ENCODE results near the gene SCAF1. TPM values are rescaled to one million over a fixed set of nuclear protein-coding genes. Genes with fewer than 3 reads are reported as not detected.
A peak's percentile ranks its signal among the peaks of the same experiment; 100 is the strongest.

The SCAF1 gene
- total and polyA plus RNA-seq, 10 of the 15 experiments (the other 5 are each of a cell fraction or from before 2014, with no cell fraction given) = 0.18 to 77.0 (median 5.3) TPM

DNA sequence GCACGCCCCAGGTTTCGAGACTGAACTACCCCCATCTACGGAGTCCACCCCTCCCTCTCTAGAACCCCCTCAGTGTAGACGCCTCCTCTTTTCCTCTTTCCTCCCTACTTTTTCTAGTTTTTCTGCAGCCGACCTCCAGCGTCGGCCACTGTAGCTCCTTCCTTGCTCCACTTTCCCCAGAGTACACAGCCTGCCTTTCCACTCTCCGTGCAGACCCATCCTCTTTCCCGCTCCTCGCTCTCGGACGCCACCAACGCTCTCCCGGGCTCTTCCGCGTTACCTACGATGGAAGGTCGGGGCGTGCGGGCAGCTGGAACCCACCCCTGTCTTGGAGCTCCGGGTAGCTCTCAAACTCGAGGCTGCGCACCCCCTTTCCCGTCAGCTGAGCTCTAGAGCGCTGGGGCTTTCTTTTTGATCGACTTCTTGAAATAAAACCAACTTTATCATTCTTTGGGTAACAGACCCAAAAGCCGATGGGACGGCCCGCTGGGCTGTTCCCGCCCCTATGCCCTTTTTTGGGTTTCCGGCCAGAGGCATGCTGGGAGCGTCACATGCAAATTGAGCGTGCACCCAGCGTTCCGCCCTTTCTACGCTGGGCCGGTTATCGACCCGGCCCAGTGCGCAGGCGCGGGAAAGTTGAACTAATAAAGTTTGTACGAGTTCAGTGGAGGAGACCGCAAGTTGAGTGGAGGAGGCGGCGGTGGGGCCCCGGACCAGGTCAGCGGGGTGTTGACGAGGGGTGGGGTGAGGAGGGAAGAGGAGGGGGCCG is 23.5 kb downstream of the SCAF1 start, which contains the start of the genes BCL2L12 and IRF3 (continued):
- TF ChIP-seq CBX5 (IDR thresholded peaks at IDR 0.05; ENCODE audit: low read depth) (no peak), TBL1XR1 (IDR thresholded peaks at IDR 0.05; ENCODE audit: low read depth, low read length) (no peak), RAD21 (IDR thresholded peaks at IDR 0.05; ENCODE audit: insufficient read depth, low read depth, low read length) (no peak), BRCA1 (IDR thresholded peaks at IDR 0.05; ENCODE audit: low read depth, low read length) (no peak)
- TF ChIP-seq, protein P1, sequence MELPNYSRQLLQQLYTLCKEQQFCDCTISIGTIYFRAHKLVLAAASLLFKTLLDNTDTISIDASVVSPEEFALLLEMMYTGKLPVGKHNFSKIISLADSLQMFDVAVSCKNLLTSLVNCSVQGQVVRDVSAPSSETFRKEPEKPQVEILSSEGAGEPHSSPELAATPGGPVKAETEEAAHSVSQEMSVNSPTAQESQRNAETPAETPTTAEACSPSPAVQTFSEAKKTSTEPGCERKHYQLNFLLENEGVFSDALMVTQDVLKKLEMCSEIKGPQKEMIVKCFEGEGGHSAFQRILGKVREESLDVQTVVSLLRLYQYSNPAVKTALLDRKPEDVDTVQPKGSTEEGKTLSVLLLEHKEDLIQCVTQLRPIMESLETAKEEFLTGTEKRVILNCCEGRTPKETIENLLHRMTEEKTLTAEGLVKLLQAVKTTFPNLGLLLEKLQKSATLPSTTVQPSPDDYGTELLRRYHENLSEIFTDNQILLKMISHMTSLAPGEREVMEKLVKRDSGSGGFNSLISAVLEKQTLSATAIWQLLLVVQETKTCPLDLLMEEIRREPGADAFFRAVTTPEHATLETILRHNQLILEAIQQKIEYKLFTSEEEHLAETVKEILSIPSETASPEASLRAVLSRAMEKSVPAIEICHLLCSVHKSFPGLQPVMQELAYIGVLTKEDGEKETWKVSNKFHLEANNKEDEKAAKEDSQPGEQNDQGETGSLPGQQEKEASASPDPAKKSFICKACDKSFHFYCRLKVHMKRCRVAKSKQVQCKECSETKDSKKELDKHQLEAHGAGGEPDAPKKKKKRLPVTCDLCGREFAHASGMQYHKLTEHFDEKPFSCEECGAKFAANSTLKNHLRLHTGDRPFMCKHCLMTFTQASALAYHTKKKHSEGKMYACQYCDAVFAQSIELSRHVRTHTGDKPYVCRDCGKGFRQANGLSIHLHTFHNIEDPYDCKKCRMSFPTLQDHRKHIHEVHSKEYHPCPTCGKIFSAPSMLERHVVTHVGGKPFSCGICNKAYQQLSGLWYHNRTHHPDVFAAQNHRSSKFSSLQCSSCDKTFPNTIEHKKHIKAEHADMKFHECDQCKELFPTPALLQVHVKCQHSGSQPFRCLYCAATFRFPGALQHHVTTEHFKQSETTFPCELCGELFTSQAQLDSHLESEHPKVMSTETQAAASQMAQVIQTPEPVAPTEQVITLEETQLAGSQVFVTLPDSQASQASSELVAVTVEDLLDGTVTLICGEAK (IDR thresholded peaks at IDR 0.05; ENCODE audit: borderline replicate concordance) = peak; percentile 98

GRCh38 chr19:49666120-49666444 is 24.1 kb downstream of the SCAF1 start:
- ChIA-PET POLR2A (interaction anchor here (0.6 to 6.0 kb wide), 5 partner anchors 11 to 528 kb away, joined by 6 to 126 read pairs (median 7); partner anchors contain the start of genes AP2A1, NOSIP, PRMT1 and PRRG2), RAD21 (ENCODE audit: unreplicated experiment) (interaction anchor here (1.0 to 3.4 kb wide), 4 partner anchors 9 to 76 kb away, joined by 5 to 34 read pairs (median 8); partner anchors contain the start of genes PRMT1, RRAS and SCAF1), SMC1A (ENCODE audit: uncharacterized antibody, unreplicated experiment) (interaction anchor here (1.1 to 2.2 kb wide), 4 partner anchors 11 to 26 kb away, joined by 4 to 9 read pairs (median 6); partner anchors contain the start of gene RRAS), CTCF (interaction anchor here (0.7 to 5.5 kb wide), 6 partner anchors 10 to 96 kb away, joined by 3 to 80 read pairs (median 8); partner anchors contain the start of genes PRMT1, PRRG2, RRAS and SCAF1)
- Histone ChIP-seq H3K9me3 (replicated peaks; ENCODE audit: control insufficient read depth, insufficient read depth, low read length) (no peaks in the 10 kb centered on the region), H3K4me3 (peak overlapping the region; percentile 99), H4K20me1 (ENCODE audit: control insufficient read depth, insufficient read depth) (peaks cover 4% of the 10 kb centered on the region), H3K79me2 (ENCODE audit: control insufficient read depth, insufficient read depth, low read length) (peaks cover 36% of the 10 kb centered on the region), H3K9ac (ENCODE audit: control insufficient read depth, insufficient read depth, low read length) (peak overlapping the region; percentile 97), H3K4me1 (ENCODE audit: control insufficient read depth, insufficient read depth, low read length) (peaks cover 14% of the 10 kb centered on the region), H2AFZ (ENCODE audit: control insufficient read depth, low read depth, low read length) (peak overlapping the region; percentile 68), H3K27me3 (replicated peaks in 1 of 2; ENCODE audit: control insufficient read depth in 2 of 2, insufficient read depth in 2 of 2, low read length in 1 of 2) (no peaks in the 10 kb centered on the region), H3K4me2 (ENCODE audit: control insufficient read depth, insufficient read depth) (peak overlapping the region; percentile 81), H3K27ac (ENCODE audit: control insufficient read depth, insufficient read depth) (peak overlapping the region; percentile 88), H3K36me3 (ENCODE audit: control insufficient read depth in 2 of 2, insufficient read depth in 2 of 2, low read length in 1 of 2) (peaks cover 12 to 15% of the 10 kb centered on the region in 2 experiments)
- ATAC-seq (peak; percentile 6; the same call in 2 of the 3 replicates), DNase-seq (ENCODE audit: low read depth, low spot score) (no peak), FAIRE-seq (no peak)
- TSS peak; percentile 77 for BruUV-seq (replicated peaks)
- TF ChIP-seq HCFC1 (IDR thresholded peaks at IDR 0.05; ENCODE audit: low read length) (peak; percentile 8; the same call in 1 of the 2 replicates), HDAC6 (IDR thresholded peaks at IDR 0.05; ENCODE audit: unreplicated experiment) (no peak), E2F8 (IDR thresholded peaks at IDR 0.05; ENCODE audit: low read depth, partially characterized antibody) (no peak)
- under 1% methylated on average over 9 of the region's 9 CpGs for WGBS (ENCODE audit: insufficient coverage, insufficient replicate concordance, low lambda C conversion rate, missing lambda C conversion rate)
- in situ Hi-C loops (cut with MboI) (loop anchor here (5.0 kb wide), 1 partner anchor 169 kb away; the partner anchor contains the start of gene RPS11), intact Hi-C loops (cut with micrococcal nuclease; ENCODE audit: unreplicated experiment) (no loop called here)
